GM12865 (cell line): ENCODE results near the gene EGFL8.

Source experiments
- DNase-seq: peaks from one replicate; pipeline ENCODE4 v3.0.0; 2010; ENCODE audit warnings: low read depth
- H3K4me3 ChIP-seq: 2 replicates; pipeline ENCODE4 v1.5.1; 2011; ENCODE audit warnings: mild to moderate bottlenecking, low read depth, low read length, control low read depth
- TF ChIP-seq, protein P1 (sequence below): IDR thresholded peaks from 2 replicates; pipeline ENCODE4 v1.5.1; 2011; ENCODE audit warnings: low read length, control low read depth, low read depth, inconsistent platforms; ENCODE audit not compliant: insufficient read depth; ENCODE audit errors: missing control alignments

EGFL8 gene

GRCh38 chr6:32215617-32216016 is 51.2 kb downstream of the EGFL8 start:
- no peak overlapping the region for H3K4me3 ChIP-seq
- DNase-seq = no peak
- TF ChIP-seq, protein P1, sequence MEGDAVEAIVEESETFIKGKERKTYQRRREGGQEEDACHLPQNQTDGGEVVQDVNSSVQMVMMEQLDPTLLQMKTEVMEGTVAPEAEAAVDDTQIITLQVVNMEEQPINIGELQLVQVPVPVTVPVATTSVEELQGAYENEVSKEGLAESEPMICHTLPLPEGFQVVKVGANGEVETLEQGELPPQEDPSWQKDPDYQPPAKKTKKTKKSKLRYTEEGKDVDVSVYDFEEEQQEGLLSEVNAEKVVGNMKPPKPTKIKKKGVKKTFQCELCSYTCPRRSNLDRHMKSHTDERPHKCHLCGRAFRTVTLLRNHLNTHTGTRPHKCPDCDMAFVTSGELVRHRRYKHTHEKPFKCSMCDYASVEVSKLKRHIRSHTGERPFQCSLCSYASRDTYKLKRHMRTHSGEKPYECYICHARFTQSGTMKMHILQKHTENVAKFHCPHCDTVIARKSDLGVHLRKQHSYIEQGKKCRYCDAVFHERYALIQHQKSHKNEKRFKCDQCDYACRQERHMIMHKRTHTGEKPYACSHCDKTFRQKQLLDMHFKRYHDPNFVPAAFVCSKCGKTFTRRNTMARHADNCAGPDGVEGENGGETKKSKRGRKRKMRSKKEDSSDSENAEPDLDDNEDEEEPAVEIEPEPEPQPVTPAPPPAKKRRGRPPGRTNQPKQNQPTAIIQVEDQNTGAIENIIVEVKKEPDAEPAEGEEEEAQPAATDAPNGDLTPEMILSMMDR = no peak

- no peak overlapping the region for H3K4me3 ChIP-seq
- TF ChIP-seq, protein P1 = no peak
- no peak for DNase-seq
Measured at GRCh38 chr6:32216285-32216684, 51.9 kb downstream of the EGFL8 start.

GRCh38 chr6:32216998-32217397 is 52.6 kb downstream of the EGFL8 start:
- DNase-seq = no peak
- H3K4me3 ChIP-seq = no peak overlapping the region
- TF ChIP-seq, protein P1 = no peak
